Glomerular visceral epithelial cell (primary cell): ENCODE results near the gene FAM210B.
"Not testable (repeated sequence)": the region's sequence is repeated elsewhere in the genome, so short reads cannot be mapped to it uniquely, and the experiment has no call there.

Experiments used
- DNase-seq: peaks from one replicate; pipeline ENCODE4 v3.0.0-alpha.2; 2016; ENCODE audit errors: extremely low spot score

The FAM210B gene, protein sequence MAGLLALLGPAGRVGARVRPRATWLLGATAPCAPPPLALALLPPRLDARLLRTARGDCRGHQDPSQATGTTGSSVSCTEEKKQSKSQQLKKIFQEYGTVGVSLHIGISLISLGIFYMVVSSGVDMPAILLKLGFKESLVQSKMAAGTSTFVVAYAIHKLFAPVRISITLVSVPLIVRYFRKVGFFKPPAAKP

DNA sequence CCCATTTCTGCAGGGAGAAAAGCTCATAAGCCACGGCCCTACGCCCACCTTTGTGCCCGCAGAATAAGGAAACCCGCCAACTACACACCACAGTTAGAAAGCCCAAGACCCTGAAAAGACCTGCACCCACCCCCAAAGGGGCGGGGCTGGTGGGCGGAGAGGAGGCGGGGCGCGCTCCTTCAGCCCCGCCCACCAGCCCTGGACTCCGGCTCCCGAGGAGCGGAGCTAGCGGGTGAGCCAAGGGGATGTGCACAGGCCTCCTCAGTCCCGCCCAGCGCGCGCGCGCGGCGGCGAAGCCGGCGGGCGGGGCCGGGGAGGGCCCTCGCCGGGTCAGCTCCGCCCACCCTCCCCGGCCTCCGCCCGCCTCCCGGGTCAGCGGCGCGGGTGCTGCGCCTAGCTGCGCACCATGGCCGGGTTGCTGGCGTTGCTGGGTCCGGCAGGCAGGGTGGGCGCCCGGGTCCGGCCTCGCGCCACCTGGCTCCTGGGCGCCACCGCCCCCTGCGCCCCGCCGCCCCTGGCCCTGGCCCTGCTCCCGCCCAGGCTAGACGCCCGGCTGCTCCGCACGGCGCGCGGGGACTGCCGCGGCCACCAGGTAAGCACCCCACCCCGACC is at the start of gene FAM210B:
FAM210B (plus strand) TSS at position 375 of the 612 bp plus-strand sequence; CDS start at position 407, 32 bp downstream.
- peak; percentile 93 for DNase-seq

GRCh38 chr20:56316051-56316450 is 42.7 kb upstream of the FAM210B start:
- DNase-seq: no peak

GRCh38 chr20:56316483-56316882 is 42.3 kb upstream of the FAM210B start:
- DNase-seq: no peak

GRCh38 chr20:56322681-56323080 is 36.1 kb upstream of the FAM210B start:
- no peak for DNase-seq

DNA sequence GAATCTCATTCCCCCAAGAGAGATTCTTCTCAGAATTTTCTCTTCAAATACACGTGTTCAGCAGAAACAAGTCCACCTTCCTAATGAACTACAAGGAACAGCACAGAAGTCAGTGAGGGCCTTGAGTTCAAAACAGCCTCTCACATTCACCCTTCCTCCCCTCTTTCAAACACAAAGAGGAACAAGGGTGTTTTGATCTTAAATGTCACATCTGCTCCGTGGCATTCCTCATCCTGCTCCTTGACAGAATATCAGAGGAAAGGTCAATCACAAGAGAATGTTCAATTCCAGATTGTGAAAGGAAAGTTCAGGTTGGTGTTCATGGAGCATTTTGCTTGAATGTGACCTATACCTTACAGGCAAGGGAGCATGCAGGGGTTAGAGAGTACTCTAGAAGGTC is 35.6 kb upstream of the FAM210B start:
- no peak for DNase-seq

DNA sequence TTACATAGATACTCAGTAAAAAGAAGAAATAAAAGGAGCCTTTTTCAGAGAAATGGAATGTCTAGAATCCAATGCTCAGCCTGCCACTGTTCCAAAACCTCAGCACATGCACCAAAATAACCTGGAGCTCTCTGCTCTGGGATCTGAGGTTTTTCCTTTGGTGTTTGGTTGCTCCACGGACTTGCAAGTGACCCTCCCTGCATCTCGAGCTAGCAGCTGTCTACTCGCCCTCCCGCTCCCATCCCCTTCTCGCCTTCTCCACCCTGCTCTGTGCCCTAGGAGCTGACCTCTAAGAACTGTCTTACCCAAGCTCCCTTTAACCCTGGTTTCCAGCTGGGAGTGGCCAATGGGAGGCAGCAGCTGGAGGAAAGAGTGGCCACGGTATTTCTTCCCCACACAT is 35.1 kb upstream of the FAM210B start:
- DNase-seq: no peak

GRCh38 chr20:56324806-56325205 is 34.0 kb upstream of the FAM210B start:
- DNase-seq: no peak

- DNase-seq: peak; percentile 13
Observed at GRCh38 chr20:56328861-56329260, 29.9 kb upstream of the FAM210B start.

DNA sequence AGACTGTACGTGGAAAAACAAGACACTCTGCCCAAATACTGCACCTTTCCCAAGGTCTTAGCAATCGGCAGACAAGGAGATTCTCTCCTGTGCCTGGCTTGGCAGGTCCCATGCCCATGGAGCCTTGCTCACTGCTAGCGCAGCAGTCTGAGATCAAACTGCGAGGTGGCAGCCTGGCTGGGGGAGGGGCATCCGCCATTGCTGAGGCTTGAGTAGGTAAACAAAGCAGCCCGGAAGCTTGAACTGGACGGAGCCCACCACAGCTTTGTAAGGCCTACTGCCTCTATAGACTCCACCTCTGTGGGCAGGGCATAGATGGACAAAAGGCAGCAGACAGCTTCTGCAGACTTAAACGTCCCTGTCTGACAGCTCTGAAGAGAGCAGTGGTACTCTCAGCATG is 22.1 kb upstream of the FAM210B start:
- not testable (repeated sequence) for DNase-seq

GRCh38 chr20:56342783-56343182 is 16.0 kb upstream of the FAM210B start:
- no peak for DNase-seq

DNA sequence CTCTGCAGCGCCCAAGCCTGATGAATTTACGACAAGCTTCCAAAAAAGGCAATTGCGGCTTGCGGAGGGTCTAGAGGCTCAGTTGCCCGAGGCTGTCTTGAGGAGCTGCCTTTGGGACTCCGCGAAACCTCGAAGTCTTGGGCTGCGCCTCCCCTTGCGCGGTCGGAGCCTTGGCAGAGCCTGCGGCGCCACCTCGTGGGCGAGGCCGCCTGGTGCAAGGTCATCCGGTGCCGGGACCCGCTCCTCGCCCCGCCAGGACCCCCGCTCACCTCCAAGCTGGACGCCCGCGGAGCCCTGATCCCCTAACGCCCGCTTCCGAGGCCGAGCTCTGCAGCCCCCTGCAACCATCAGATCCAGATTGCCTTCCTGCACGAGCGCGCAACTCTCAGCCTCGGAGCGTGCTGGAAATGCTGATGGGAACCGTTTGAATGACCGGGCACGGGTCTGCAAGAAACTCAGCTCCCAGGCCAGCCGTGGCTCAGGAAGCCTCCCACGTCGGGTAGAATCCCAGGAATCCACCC is 14.9 kb upstream of the FAM210B start:
- DNase-seq: peak; percentile 36

DNA sequence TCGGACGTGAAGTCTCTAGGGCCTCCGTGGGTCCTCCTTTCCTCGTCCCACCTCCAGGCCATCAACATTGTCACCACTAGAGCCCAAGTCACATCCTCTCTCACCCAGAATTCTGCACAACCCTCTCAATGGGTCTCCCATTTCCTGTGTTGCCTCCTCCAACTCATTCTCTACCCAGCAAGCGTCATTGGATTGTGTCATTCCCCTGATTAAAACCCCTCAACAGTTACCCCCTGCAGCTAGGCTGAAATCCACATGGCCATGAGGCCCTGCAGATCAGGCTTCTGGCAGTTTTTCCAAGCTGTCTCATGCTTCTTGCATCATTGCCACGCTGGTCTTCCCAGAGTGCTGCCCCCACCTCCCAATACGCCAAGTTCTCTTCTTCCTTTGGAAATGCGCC is 12.9 kb upstream of the FAM210B start:
- DNase-seq: no peak

GRCh38 chr20:56347628-56348304 is 11.0 kb upstream of the FAM210B start:
- DNase-seq: no peak

DNA sequence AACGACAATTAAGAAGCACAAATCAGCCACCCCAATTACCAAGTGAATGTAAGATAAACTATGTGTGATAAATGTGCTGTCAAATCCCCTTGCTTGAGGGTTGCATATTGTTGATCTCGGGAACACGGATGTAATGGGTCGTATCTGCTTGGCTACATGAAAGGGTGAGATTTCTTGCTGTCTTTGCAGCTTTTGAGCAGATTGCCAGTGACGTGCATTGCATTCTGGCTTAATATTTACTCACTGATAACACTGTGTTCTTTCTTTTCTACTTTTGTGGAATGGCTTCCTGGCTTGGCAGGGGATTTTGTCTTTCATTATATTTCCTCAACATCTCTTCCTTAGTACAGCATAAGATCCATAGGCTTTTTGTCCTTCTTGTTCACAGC is 10.5 kb upstream of the FAM210B start:
- DNase-seq: no peak

- no peak for DNase-seq
Observed at GRCh38 chr20:56348746-56349145, 10.0 kb upstream of the FAM210B start.

DNA sequence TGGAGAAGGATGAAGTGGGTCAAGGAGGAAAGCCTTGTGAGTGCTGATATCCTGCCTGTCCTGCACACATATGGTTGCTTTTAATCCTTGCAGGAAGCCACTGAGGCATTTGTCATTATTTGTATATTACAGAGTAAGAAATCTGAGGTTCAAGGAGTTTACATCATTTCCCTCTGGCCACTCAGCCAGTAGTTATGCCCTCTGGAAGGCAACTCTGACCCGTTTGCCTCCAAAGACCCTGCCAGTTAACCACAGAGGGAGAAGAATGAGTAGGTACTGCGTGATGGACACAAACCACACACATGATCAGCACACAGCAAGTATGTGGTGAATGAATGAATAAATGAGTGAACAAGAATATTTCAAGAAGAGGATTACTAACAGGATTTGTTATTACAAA is 7.9 kb upstream of the FAM210B start:
- DNase-seq: peak; percentile 62

DNA sequence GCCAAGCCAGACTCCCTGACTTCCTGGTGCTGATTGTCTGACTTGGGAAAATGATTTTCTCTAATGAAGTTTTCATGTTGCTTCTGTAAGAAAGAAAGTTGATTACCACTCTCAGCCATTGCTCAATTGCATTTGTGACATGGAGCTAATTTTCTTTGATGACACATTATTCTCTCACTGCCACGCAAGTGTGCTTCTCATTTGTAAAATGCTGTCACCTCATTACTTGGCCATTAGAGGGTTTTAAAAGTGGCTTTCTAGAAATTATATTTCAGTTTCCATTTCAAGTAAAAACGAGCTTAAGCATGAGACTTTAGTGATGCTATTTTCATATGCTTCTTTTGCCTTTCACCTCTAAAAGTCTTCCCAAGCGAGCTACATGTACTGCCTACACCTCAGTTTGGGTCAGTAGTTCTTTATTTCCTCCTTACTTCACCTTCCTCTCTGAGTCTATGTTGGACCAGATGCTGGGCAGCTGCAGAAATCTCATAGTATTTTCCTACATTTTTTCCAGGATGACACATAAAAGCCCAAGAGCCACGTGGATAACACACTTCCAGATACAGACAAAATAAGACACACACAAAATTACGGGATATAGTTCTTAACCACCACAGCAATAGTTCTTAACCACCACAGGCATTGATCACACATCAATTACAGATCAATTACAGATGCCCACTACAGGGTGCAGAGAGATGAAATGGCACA is 6.3 kb upstream of the FAM210B start:
- DNase-seq: no peak

DNA sequence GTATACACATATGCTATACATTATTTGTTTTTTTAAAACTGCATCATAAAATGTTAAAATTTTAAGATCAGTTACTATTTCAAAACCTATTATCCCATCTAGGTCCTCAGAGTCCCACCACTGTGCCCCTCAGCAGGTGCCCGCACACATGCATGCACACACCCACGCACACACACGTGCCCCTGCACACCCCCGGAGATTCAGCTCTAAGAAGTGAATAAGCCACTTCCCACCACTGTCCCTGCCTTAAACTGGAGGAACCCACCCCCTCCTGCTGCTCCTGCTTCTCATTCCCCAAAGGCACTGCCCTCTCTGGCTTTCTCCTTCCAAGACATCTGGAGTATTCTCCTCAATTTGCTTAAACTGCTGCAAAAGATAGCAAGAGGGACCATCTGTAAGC is 5.4 kb upstream of the FAM210B start:
- DNase-seq: no peak

- DNase-seq: no peak
Observed at GRCh38 chr20:56358070-56358469, 704 bp upstream of the FAM210B start.

- DNase-seq: peak; percentile 66
Observed at GRCh38 chr20:56359212-56360132, 698 bp downstream of the FAM210B start.
